Muscle layer of colon (tissue), 2 donors: ENCODE measurements around the gene NNT.
"Not testable (repeated sequence)": the region's sequence is repeated elsewhere in the genome, so short reads cannot be mapped to it uniquely, and the experiment has no call there.

Source experiments
- H3K27ac ChIP-seq: one replicate; pipeline ENCODE4 v1.7.0; 2013; ENCODE audit warnings: low read depth, mild to moderate bottlenecking, low read length, moderate library complexity
- H3K27me3 ChIP-seq, 2 donors: one replicate each; pipeline ENCODE4 v1.7.0; 2013; ENCODE audit warnings: low read length in 2 of 2, mild to moderate bottlenecking in 2 of 2; ENCODE audit not compliant: insufficient read depth in 2 of 2, control insufficient read depth in 1 of 2
- H3K36me3 ChIP-seq: one replicate; pipeline ENCODE4 v1.7.0; 2013; ENCODE audit warnings: mild to moderate bottlenecking, low read length; ENCODE audit not compliant: insufficient read depth
- H3K4me1 ChIP-seq: one replicate; pipeline ENCODE4 v1.7.0; 2013; ENCODE audit warnings: mild to moderate bottlenecking, low read length; ENCODE audit not compliant: insufficient read depth
- H3K4me3 ChIP-seq, 2 donors: one replicate each; pipeline ENCODE4 v1.7.0; 2013; ENCODE audit warnings: low read length in 2 of 2, low read depth in 1 of 2, mild to moderate bottlenecking in 1 of 2, moderate library complexity in 1 of 2
- H3K9ac ChIP-seq: one replicate; pipeline ENCODE4 v1.7.0; 2013; ENCODE audit warnings: low read length
- H3K9me3 ChIP-seq: one replicate; pipeline ENCODE4 v1.7.0; 2013; ENCODE audit warnings: mild to moderate bottlenecking, low read length
- donor health status: abdominal sarcoma.
- donor health status: Adenocarcinoma of cecum.

The NNT gene

DNA sequence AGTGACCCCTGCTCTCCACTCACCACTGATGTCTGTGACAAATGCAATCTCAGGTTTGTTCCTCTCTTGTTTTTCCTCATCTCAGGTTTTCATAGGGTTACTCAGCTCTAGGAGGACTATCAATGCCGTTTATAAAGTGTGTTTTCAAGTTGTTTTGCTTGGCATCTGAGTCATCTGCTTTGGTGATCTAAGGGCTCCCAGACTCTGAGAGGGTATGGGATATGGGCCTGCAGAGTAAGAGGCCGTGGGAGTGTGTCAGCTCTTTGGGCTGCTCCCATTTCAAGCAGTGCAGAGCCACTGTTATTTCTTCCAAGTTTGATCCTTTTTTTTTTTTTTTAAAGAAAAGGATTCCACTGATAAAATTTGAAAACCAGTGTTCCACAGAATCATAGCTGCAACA, 46.3 kb downstream of the NNT start:
- peaks cover 7% of the 10 kb centered on the region for H3K4me1 ChIP-seq
- no peak overlapping the region for H3K4me3 ChIP-seq
- no peak overlapping the region for H3K27ac ChIP-seq
- peaks cover 38% of the 10 kb centered on the region for H3K36me3 ChIP-seq
- H3K9ac ChIP-seq, result no peak overlapping the region
- no peaks in the 10 kb centered on the region for H3K27me3 ChIP-seq
- H3K9me3 ChIP-seq, result no peaks in the 10 kb centered on the region

DNA sequence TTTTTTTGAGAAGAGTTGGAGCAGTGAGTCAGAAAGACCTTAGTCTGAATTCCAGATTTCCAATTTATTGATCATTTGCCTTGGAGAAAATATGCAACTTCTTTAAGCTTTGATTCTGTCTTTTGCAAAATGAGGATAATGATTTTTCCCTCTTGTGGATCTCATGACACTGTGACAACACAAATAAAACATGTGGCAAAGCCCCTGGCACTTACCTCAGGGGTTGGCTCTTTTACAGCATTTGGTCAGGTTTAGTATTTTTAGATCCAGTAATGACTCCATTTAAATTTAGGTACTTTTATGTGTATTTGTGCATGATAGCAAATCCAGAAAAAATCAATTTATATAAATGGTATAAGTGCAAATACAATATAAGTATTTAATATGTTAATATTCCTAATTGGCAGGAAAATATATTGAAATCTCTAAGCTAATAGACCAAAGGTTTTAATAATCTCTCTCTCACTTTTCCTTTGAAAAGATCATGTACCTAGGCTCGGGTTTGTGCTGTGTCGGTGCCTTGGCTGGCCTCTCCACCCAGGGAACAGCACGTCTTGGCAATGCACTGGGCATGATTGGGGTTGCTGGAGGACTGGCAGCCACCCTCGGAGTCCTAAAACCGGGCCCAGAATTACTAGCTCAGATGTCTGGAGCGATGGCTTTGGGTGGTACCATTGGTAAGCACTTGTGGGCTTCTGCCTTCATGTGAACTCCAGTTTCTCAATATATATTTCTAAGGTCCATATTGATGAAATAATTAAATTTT, 49.7 kb downstream of the NNT start:
- H3K9me3 ChIP-seq, result no peaks in the 10 kb centered on the region
- H3K27me3 ChIP-seq, result no peaks in the 10 kb centered on the region
- H3K4me1 ChIP-seq, result peaks cover 7% of the 10 kb centered on the region
- H3K36me3 ChIP-seq, result peaks cover 50% of the 10 kb centered on the region
- H3K27ac ChIP-seq, result no peak overlapping the region
- H3K4me3 ChIP-seq, result no peak overlapping the region
- no peak overlapping the region for H3K9ac ChIP-seq

DNA sequence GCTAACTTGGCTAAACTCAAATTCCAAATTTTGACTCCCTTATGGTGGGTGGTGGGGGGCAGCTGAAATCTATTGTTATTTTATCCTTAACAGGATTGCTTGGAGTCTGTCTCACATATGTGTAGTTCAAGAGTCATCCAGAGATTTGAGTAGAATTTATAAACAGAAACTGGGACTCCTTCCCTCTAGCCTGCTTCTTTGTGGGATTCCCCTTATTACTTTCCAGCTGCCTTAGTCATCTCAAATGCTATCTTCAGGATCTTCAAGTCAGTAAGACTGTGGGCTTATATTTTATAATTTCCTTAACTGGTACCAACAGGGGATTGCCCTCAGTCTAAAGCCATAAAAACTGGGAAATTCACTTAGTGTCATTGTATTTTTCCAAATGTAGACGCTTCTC, 55.5 kb downstream of the NNT start:
- peaks cover 22% of the 10 kb centered on the region for H3K36me3 ChIP-seq
- H3K9ac ChIP-seq, result no peak overlapping the region
- no peaks in the 10 kb centered on the region for H3K4me1 ChIP-seq
- no peaks in the 10 kb centered on the region for H3K9me3 ChIP-seq
- no peaks in the 10 kb centered on the region for H3K27me3 ChIP-seq
- H3K4me3 ChIP-seq, result no peak overlapping the region
- H3K27ac ChIP-seq, result peak overlapping the region; percentile 26

DNA sequence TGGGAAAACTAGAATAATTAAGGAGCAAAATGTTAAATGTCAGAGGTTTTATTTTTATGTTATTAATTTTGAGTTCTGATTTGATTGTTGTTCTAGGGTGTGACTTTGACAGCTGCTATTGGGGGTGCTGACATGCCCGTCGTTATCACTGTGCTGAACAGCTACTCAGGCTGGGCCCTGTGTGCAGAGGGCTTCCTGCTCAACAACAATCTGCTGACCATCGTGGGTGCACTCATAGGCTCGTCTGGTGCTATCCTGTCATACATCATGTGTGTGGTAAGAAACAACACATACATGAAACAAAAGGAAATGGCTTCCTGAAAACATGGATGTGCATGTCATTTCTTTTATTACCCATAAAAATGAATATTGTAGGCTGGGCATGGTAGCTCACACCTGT, 56.1 kb downstream of the NNT start:
- H3K27me3 ChIP-seq, result no peaks in the 10 kb centered on the region
- H3K4me1 ChIP-seq, result peaks cover 5% of the 10 kb centered on the region
- H3K9ac ChIP-seq, result no peak overlapping the region
- H3K4me3 ChIP-seq, result no peak overlapping the region
- peaks cover 22% of the 10 kb centered on the region for H3K36me3 ChIP-seq
- no peaks in the 10 kb centered on the region for H3K9me3 ChIP-seq
- peak overlapping the region; percentile 26 for H3K27ac ChIP-seq

DNA sequence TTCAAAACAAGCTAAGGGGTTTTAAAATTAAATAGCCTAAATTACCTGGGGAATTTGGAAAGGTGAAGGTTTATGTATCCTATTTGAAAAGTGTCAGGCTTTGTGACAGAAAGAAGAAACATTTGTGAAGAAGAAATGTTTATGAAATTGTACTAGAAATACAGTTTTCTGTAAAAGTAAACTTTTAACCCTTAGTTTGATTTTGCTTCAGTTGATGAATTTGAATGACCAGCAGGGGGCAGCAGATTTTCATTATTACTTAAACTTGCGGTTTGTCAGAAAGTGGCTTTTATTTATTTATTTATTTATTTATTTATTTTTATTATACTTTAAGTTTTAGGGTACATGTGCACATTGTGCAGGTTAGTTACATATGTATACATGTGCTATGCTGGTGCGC, 58.1 kb downstream of the NNT start:
- Histone ChIP-seq H3K9me3 (no peaks in the 10 kb centered on the region), H3K27ac (no peak overlapping the region), H3K4me3 (no peak overlapping the region), H3K9ac (no peak overlapping the region), H3K36me3 (peaks cover 17% of the 10 kb centered on the region), H3K27me3 (no peaks in the 10 kb centered on the region), H3K4me1 (peaks cover 9% of the 10 kb centered on the region)

DNA sequence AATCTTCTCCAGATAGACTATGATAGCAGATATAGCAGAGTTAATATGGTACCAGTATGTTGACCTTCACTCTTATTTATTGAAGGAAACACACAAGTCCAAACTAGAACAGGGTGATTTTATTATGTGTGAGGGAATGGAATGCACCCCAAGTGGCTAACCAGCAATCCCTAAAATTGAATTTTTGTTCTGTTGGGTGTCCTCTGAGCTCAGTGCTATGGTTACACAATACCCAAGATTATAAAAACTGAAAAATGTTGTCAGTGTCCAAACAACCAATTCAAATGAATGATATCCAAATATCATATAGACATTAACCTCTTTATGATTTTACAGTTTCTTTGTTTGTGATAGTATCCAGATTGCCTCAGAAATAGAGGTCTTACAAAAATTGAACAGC, 60.9 kb downstream of the NNT start:
- H3K27ac ChIP-seq, result no peak overlapping the region
- no peaks in the 10 kb centered on the region for H3K9me3 ChIP-seq
- H3K36me3 ChIP-seq, result peaks cover 10% of the 10 kb centered on the region
- H3K27me3 ChIP-seq, result no peaks in the 10 kb centered on the region
- H3K4me3 ChIP-seq, result no peak overlapping the region
- H3K9ac ChIP-seq, result no peak overlapping the region
- H3K4me1 ChIP-seq, result peaks cover 9% of the 10 kb centered on the region

DNA sequence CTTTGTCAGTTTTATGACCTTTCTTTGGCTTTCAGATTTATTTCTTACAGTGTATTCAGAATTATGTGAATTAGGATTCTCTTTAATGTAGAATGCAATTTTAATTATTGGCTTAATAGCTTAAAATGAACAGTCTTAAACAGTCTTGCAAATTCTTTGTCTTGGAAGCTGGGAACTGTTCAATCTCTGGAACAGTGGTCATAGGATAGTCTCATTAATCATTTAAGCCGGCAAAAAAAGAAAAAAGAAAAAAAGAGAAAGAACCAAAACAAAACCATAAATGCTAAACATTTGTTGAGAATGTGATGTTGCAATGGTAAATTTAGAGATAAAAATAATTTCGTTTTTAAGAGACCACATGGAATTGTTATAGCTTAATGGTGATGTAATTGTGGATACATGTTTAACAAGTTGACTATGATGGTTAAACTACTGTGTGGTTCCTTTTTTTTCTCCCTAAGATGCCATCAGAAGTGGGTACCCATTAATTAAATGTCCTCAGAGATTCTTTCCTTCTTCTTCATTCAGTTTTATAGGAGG, 61.6 kb downstream of the NNT start:
- Histone ChIP-seq H3K4me3 (no peak overlapping the region), H3K9me3 (no peaks in the 10 kb centered on the region), H3K27me3 (no peaks in the 10 kb centered on the region), H3K27ac (no peak overlapping the region), H3K9ac (no peak overlapping the region), H3K4me1 (peaks cover 9% of the 10 kb centered on the region), H3K36me3 (peaks cover 6% of the 10 kb centered on the region)

DNA sequence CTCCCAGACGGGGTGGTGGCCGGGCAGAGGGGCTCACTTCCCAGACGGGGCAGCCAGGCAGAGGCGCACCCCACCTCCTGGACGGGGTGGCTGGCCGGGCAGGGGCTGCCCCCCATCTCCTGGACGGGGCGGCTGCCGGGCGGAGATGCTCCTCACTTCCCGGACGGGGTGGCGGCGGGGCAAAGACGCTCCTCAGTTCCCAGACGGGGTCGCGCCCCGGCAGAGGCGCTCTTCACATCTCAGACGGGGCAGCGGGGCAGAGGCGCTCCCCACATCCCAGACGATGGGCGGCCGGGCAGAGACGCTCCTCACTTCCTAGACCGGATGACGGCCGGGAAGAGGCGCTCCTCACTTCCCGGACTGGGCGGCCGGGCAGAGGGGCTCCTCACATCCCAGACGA, 62.8 kb downstream of the NNT start:
- not testable (repeated sequence) for H3K9me3 ChIP-seq, H3K4me1 ChIP-seq, H3K4me3 ChIP-seq, H3K9ac ChIP-seq, H3K36me3 ChIP-seq, H3K27ac ChIP-seq, H3K27me3 ChIP-seq

DNA sequence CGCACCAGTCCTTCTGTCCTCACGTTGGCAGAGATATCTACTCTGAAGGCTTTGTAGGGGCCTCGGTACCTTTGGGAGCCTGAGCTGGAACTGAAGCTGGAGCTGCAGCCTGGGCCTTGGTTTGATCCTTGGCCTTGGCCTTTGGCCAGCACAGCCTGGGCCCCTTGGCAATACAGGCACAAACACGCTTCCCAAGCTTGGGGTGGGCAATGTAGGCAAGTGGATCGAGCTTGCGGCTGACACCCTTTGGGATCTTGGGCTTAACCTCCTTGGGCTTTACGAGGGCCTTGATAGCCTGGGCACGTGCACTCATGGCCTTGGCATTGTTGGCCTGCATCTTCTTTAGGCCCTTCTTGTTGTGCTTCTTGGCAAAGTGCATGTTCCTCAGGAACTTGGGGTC, 63.7 kb downstream of the NNT start:
- H3K9me3 ChIP-seq, H3K27me3 ChIP-seq, H3K36me3 ChIP-seq, H3K4me3 ChIP-seq, H3K4me1 ChIP-seq, H3K9ac ChIP-seq, H3K27ac ChIP-seq: not testable (repeated sequence)

DNA sequence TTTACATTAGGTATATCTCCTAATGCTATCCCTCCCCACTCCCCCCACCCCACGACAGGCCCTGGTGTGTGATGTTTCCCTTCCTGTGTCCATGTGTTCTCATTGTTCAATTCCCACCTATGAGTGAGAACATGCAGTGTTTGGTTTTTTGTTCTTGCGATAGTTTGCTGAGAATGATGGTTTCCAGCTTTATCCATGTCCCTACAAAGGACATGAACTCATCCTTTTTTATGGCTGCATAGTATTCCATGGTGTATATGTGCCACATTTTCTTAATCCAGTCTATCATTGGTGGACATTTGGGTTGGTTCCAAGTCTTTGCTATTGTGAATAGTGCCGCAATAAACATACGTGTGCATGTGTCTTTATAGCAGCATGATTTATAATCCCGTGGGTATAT, 64.4 kb downstream of the NNT start:
- not testable (repeated sequence) for H3K36me3 ChIP-seq, H3K27ac ChIP-seq, H3K4me1 ChIP-seq, H3K9ac ChIP-seq, H3K9me3 ChIP-seq, H3K4me3 ChIP-seq, H3K27me3 ChIP-seq

DNA sequence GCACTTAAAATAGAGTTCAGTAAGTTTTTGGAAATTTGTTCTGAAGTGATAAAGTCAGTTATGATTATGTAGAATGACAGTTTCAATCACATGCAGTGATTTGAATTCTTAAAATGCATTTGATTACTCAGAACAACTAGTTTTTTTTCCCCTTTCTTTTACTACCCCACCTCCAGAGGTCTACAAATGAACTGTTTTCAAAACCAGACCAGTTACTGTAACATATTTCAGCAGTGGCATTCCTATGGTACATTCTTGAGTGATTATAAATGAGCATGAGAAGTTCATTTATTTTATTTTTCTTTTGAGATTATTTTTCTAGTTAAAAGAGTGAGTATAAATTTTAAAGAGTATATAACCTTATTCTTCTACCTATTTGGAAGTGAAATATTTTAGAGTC, 71.6 kb downstream of the NNT start:
- no peaks in the 10 kb centered on the region for H3K9me3 ChIP-seq

DNA sequence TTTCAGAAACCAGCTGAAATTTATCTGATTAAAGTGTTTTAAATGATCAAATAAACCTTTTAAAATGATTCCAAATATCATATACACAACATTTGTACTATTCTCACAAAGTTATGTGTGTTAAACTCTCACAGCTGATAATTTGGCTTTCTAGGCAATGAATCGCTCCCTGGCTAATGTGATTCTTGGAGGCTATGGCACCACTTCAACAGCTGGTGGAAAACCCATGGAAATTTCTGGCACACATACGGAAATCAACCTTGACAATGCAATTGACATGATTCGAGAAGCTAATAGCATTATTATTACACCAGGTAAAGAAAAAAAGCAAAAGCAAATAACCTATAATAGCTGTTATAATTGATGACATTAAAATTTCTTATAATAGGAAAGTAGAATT, 72.4 kb downstream of the NNT start:
- H3K4me1 ChIP-seq, result no peaks in the 10 kb centered on the region
- no peaks in the 10 kb centered on the region for H3K9me3 ChIP-seq
- H3K27me3 ChIP-seq, result no peaks in the 10 kb centered on the region
- H3K36me3 ChIP-seq, result peaks cover 5% of the 10 kb centered on the region
- no peak overlapping the region for H3K9ac ChIP-seq
- H3K4me3 ChIP-seq, result no peak overlapping the region
- H3K27ac ChIP-seq, result no peak overlapping the region

More for the DNA sequence above, 71.6 kb downstream of the NNT start:
- Histone ChIP-seq H3K4me1 (no peaks in the 10 kb centered on the region), H3K9ac (no peak overlapping the region), H3K4me3 (no peak overlapping the region), H3K27me3 (no peaks in the 10 kb centered on the region), H3K36me3 (peaks cover 5% of the 10 kb centered on the region), H3K27ac (no peak overlapping the region)
